ENCODE data around the gene CUL4B.
A peak's percentile ranks its signal among the peaks of the same experiment; 100 is the strongest.

Gene CUL4B

GRCh38 chrX:120536061-120536460 lies 24.7 kb downstream of the CUL4B start:
- peak overlapping the region; percentile 36; the same call in 1 of the 2 replicates for H3K27ac ChIP-seq (replicated peaks)
- TF ChIP-seq REST (IDR thresholded peaks at IDR 0.05; ENCODE audit: insufficient replicate concordance, low read depth) (no peak), SPI1 (IDR thresholded peaks at IDR 0.05; ENCODE audit: borderline replicate concordance, low read depth) (peak; percentile 62; the same call in 1 of the 2 replicates)
- H3K4me3 ChIP-seq (replicated peaks; ENCODE audit: insufficient read depth, low read length): no peak overlapping the region
- DNase-seq (ENCODE audit: low read depth in 1 of 2, low spot score in 1 of 2): peak in 1 of 2 experiments; percentile 66
- no peaks in the 10 kb centered on the region for H3K27me3 ChIP-seq (ENCODE audit: insufficient read depth, poor library complexity, severe bottlenecking)

- Histone ChIP-seq H3K27me3 (ENCODE audit: insufficient read depth, poor library complexity, severe bottlenecking) (no peaks in the 10 kb centered on the region), H3K4me3 (replicated peaks; ENCODE audit: insufficient read depth, low read length) (no peak overlapping the region), H3K27ac (replicated peaks) (no peak overlapping the region)
- TF ChIP-seq REST (IDR thresholded peaks at IDR 0.05; ENCODE audit: insufficient replicate concordance, low read depth) (no peak), SPI1 (IDR thresholded peaks at IDR 0.05; ENCODE audit: borderline replicate concordance, low read depth) (no peak), POLR2AphosphoS5 (IDR thresholded peaks at IDR 0.05; ENCODE audit: low read depth) (no peak), CTCF (IDR thresholded peaks at IDR 0.05; ENCODE audit: insufficient read depth, low read length) (no peak), GABPA (IDR thresholded peaks at IDR 0.05; ENCODE audit: low read depth) (no peak)
- DNase-seq (ENCODE audit: low read depth in 1 of 2, low spot score in 1 of 2): no peak
Observed at GRCh38 chrX:120534413-120535205, 26.2 kb downstream of the CUL4B start.

GRCh38 chrX:120522820-120523219 lies 37.9 kb downstream of the CUL4B start:
- no peak overlapping the region for H3K4me3 ChIP-seq (replicated peaks; ENCODE audit: insufficient read depth, low read length)
- TF ChIP-seq POLR2AphosphoS5 (IDR thresholded peaks at IDR 0.05; ENCODE audit: low read depth) (no peak), CTCF (IDR thresholded peaks at IDR 0.05; ENCODE audit: insufficient read depth, low read length) (no peak), REST (IDR thresholded peaks at IDR 0.05; ENCODE audit: insufficient replicate concordance, low read depth) (no peak), SPI1 (IDR thresholded peaks at IDR 0.05; ENCODE audit: borderline replicate concordance, low read depth) (no peak), GABPA (IDR thresholded peaks at IDR 0.05; ENCODE audit: low read depth) (no peak)
- H3K27me3 ChIP-seq (ENCODE audit: insufficient read depth, poor library complexity, severe bottlenecking): no peaks in the 10 kb centered on the region
- DNase-seq (ENCODE audit: low read depth in 1 of 2, low spot score in 1 of 2): no peak
- H3K27ac ChIP-seq (replicated peaks): no peak overlapping the region
